Kasumi-1 (cell line): ENCODE data around the gene ERN1.
"Not testable (repeated sequence)": the region's sequence is repeated elsewhere in the genome, so short reads cannot be mapped to it uniquely, and the experiment has no call there.

Source experiments
- DNase-seq, 2 experiments: peaks; one replicate each; lab custom pipeline; 2025; lab: John Stamatoyannopoulos, UW

Gene ERN1

DNA sequence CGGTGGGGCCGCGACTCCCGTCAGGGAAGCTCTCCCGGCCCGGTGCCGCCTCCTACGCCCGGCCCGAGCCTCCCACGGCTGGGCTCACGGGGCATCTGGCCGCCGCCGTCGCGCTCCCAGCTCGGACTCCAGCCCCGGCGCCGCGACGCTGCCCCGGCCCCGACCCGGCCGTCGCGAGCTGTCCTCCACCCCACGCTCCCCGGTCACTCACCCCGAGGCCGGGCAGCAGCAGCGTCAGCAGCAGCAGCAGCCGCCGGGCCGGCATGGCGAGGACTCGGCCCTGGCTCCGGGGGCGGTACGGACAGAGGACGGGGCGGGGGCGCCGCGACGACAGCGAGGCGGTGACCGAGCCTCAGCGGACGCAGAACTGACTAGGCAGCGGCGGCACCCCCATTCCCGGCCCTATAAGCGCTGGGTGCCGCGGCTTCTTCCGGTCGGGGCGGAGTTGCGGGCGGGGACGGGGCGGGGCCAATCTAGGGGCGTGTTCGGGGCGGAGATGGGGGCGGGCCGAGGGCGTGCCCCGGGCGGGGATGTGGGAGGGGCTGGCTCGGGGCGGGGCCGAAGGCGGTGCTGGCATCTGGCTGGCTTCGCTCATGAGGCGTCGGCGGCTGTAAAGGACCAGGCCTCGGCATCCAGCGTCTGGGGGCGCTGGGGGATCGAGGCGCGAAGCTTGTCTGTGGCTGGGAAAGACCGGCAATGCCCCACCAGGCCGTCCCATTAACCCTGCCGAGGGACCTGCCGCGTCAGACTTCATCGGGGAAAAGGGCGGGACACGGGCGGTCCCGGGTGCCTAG lies at the start of gene ERN1:
ERN1 (minus strand) TSS at position 380 of the 794 bp plus-strand sequence; CDS start at position 265, 115 bp downstream.
- DNase-seq: peak; percentile 92

GRCh38 chr17:64179024-64179423 lies 49.1 kb upstream of the ERN1 start:
- not testable (repeated sequence) for DNase-seq

DNA sequence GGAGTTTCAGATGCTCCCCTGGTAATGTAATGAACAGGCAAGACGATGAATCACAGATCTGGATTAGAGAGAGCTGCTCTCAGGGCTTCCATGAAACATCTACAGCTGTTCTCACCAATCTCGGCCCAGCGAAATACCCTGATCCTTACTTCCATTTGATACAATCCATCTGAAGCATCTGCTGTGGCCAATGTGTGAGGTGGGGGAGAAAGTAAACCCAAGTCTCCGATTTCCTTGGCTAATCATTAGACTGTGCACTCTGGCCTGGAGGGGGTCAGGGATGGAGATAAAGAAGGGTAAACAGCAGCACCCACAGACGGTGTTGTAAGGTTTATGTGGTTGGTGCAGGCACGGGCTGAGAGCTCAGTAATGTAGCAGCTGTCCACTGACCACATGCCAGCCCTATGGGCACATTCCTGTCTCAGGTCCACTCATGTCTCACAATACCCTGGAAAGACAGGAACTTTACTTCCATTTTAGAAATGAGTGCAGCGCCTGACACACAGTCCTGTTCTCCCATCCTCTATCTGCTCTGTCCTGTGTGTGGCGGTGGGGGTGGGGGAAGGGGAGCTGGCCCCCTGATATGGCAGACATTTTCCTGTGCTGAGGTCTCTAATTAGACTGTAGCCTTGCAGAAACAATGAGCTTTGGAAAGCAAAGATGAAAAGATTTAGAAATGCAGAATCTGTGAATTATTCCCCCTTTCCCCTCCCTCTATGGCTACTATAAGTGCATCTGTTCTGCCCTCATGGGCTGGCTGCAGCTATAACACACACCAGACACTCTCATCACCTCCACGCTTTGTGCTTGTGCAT lies 48.3 kb upstream of the ERN1 start:
- no peak for DNase-seq

DNA sequence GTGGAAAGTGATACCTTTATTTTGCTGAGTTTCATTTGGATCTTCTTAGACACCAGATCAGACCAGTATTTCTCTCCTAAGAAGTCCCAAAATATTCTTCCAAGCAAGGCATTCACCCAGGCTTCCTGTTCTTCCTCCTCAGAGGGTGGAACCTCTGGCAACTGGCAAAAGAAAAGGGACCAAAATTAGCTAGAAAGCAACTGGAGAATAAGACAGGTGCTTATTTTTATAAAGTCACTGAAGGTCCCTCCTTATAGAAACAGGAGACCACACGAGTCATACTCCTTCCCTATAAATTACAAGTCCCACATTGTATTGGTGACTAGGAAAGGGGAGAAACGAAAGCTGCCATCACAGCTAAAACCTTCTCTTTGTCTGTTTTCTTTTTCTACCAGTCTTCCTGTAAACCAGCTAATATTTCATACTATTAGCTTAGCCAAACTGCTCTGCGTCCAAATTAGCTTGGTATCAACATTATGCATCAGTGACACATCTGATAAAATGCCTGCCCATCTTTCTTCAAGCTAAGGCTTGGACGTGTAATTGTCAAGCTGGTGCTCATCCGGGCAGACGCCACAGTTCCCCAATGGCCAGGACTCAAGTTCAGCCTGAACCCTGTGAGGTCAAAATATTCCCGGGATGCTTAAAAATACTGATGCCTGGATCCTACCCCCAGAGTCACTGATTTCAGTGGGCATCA lies 47.5 kb upstream of the ERN1 start:
- no peak for DNase-seq

- DNase-seq: no peak
Observed at GRCh38 chr17:64176556-64176955, 46.6 kb upstream of the ERN1 start.

DNA sequence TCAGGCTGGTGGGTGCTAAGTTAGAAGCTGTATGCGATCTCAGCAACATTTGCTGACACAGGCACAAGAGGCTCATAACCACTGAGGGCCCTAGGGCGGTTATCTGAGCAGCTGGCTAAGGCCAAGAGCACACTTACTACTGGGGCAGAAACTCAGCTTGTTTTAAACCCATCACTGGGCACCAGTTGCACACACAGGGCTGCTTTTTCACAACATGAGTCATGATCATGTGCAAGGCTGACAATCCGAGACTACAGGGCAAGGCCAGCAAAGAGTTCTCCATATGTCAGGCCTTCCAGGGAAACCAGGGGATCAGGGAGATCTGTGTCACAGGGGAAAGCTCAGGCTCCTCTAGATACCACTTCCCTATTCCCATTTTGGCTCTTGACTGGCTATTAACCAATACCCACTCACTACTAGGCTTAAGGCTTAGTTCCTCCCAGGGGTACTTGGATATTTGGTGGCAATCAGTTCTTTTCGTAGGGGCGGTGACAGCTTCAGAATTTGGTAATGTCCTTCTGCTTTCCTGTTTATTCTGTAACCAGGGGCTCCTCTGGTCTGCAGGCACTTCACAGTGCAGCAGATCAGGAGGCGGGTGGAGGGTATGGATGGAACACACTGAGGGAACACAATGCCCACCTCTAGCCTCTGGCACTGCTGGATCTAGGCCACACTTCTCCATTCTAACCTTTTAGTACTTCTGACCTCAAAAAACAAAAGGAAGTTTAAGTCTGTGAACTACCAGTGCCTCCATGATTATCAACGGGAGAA lies 44.9 kb upstream of the ERN1 start:
- DNase-seq: peak; percentile 76 to 79

DNA sequence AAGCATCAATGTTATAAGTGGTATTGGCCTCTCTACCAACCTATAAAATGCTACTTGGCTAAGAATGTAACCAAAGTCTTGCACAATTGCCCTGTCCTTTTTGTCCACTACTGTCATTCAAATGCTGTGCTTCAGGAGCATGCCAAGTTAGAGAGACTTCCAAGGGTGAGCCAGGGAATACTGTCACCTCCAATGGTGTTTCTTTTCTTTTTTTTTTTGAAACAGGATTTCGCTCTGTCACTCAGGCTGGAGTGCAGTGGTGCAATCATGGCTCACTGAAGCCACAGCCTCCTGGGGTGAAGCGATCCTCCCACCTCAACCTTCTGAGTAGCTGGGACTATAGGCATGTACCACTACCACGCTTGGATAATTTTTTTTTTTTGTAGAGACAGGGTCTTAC lies 43.7 kb upstream of the ERN1 start:
- no peak for DNase-seq

DNA sequence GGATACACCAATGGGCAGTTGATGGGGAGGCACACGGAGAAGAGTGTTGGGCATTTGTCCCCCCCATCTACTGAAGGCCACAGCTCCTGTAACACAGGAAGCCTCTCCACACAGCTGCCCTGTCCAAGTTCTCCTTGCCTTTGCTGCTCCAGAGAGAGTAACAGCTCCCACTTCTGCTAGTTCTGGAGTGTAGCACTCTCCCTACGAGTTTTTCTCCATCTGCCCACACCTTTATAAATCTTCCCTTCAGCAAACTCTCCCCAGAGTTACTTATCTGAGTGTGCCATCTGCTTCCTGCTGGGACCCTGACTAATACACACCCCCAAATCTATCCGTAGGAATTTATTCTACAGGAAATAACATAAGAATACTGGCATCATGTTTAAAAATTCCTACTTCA lies 42.6 kb upstream of the ERN1 start:
- no peak for DNase-seq

GRCh38 chr17:64171041-64171440 lies 41.1 kb upstream of the ERN1 start:
- no peak for DNase-seq

- no peak for DNase-seq
Observed at GRCh38 chr17:64170286-64170685, 40.3 kb upstream of the ERN1 start.

GRCh38 chr17:64167666-64168065 lies 37.7 kb upstream of the ERN1 start:
- not testable (repeated sequence) for DNase-seq

GRCh38 chr17:64166876-64167275 lies 36.9 kb upstream of the ERN1 start:
- no peak for DNase-seq

DNA sequence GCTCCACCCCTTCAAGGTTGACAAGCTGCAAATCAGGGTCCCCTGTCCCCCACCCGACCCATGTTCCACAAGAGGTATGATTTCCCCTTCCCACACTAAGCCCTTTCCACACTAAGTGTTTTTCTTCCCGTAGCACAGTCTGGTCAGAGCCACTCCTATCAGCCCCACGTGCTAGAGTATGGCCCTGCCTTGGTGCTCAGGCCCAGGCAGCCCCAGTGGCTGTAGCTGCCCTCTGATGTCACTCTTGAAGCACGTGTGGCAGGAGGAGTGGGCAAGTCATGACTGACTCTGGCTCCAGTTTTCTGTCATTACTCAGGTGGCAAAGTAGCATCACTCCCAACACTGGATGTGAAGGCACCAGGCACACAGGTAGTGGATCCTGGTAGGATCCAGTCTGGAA lies 35.4 kb upstream of the ERN1 start:
- no peak for DNase-seq

GRCh38 chr17:64164596-64165285 lies 34.8 kb upstream of the ERN1 start:
- no peak for DNase-seq

GRCh38 chr17:64163468-64163867 lies 33.5 kb upstream of the ERN1 start:
- DNase-seq: no peak

GRCh38 chr17:64162554-64162953 lies 32.6 kb upstream of the ERN1 start:
- no peak for DNase-seq

- DNase-seq: no peak
Observed at GRCh38 chr17:64161380-64162176, 31.6 kb upstream of the ERN1 start.

DNA sequence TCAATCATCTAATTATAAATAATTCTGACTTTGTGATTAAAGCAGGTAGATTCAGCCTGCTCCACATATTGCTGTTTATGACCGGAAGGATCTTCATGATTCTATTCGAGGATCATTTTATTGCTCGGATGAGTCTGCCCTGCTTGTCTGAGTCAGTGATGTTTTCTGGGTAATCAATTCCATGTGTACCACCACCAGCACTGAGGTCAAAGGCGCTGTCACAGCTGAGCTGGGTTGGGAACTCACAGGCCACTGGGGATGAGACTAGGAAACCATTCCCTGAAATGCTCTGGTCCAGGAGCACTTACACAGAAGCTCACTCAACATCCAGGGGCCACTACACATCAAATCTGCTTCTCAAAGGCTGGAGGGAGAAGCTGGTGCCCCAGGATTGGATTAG lies 30.4 kb upstream of the ERN1 start:
- no peak for DNase-seq

DNA sequence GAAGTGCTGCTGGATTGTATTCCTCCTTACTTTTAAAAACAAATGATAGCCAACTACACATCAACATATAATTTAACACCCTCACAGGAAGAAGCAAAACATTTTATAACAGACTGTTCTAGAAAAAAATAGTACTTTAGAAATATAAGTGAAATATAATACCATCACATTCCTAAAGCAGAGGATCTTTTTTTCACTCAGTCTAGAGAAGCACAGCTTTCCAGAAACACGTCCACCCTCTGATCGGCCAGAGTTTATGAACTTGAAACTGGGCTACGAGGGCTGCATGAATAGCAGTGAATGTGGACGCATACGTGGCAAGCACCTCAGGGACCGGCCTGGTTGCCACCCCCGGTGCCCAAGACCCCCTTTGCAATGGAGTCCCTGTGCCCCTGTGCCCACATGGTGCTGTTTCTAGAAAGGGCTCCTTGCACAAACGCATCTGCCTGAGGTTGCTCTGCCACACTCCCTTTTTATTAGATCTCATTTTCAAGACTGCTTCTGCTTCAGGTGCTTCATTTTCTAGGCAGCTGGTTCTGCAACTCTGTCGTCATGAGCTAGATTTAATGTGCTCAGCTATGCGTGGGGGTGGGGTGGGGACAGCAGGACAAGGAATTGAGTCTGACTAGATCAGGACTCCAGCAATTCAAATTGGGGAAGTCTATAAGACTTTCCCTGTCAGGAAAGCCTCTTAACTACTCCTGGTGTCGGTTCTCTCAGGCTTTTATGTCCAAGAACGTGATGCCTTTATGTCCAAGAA lies 29.1 kb upstream of the ERN1 start:
- DNase-seq: no peak

GRCh38 chr17:64158406-64158805 lies 28.5 kb upstream of the ERN1 start:
- DNase-seq: no peak
